HG02798 (cell line): ENCODE measurements around the gene SYK.
"Not testable (repeated sequence)": the region's sequence is repeated elsewhere in the genome, so short reads cannot be mapped to it uniquely, and the experiment has no call there.

Experiments
- ATAC-seq: cut with Tn5 transposase; IDR thresholded peaks from one replicate; pipeline ENCODE4 v1.9.1; 2021; ENCODE audit warnings: mild to moderate bottlenecking; ENCODE audit not compliant: unreplicated experiment, poor library complexity

Gene SYK

DNA sequence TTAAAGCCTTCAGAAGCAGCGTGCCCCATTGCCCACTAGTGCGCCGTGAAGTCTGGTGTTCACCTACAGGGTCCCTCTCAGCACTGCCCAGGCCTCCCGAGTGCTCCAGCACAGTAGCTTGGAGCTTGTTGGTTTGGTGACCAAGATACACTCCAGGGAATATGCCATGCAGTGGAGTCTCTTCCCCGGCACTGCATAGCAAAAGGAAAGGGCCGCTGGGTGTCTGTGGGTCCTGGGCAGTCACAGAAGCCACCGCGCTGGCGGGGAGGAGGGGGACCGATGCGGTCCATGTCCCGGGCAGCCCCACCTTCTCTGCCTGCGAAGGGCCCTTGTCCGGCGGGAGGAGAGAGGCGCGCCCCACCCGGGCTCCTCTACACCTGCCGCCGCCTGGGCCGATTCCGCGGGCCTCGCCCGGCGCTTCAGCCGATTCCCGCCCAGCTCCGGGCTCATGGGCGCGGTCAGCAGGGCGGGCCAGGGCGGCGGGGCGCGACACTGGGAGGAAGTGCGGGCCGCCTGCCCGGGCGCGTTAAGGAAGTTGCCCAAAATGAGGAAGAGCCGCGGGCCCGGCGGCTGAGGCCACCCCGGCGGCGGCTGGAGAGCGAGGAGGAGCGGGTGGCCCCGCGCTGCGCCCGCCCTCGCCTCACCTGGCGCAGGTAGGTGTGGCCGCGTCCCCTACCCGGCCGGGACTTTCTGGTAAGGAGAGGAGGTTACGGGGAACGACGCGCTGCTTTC lies at the start of gene SYK:
Gene SYK, plus strand, starts transcription at position 579 of the 732 bp plus-strand sequence. CDS start 42,080 bp downstream, outside the sequence.
- ATAC-seq: peak; percentile 44

DNA sequence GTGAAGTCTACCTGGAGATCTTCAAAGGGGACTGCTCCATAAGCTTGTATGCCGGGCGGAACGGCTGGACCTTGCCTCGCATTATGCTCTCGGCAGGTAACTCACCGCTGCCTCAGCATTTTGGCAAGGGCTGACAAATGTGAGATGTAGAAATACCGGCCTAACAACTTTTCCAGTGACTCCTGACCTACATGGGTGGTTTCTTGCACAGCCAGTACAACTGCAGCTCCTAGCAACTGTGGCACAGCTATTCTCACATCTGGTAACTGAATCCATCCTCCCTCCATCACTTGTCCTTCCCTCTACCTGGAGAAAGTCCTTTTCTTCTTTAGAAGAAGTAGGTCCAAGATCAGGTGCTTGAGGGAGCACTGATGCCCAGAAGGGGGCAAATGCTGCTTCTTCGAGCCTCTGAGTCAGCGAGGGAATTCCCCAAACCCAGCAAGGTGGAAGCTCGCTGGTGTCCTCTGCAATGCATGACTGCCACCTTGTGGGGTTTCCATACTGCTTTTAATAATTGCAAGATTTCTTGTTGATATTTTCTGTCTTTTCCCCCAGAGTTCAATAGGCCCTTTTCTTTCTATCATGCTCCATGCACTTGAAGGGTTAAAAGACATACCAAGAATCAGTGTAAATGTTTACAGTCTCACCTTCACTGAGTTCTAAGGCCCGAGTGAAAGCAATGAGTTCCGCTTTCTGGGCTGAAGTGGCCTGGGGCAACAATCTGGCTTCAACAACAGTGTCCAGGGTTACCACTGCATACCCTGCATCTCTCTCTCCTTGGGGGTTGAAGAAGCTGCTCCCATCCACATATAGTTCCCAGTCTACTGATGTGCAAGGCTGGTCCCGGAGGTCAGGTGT lies 45.9 kb upstream of the SYK start:
- not testable (repeated sequence) for ATAC-seq

DNA sequence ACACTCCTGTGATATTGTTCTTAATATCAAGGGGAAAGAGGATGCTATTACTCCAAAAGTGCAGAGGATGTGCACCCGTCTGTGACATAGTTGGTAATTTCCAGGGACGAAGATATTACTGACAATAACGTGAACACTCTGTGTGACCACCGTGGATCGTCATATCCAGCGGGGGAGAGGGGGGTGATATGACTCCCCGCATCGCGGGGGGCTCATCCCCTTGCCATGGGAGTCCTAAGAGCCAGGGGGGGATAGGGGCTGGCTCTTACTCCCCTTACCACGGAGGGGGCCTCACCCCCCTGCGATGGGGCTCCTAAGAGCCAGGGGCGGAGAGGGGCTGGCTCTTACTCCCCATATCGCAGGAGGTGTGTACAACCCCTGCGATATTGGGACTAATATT lies 41.0 kb upstream of the SYK start:
- ATAC-seq: not testable (repeated sequence)

DNA sequence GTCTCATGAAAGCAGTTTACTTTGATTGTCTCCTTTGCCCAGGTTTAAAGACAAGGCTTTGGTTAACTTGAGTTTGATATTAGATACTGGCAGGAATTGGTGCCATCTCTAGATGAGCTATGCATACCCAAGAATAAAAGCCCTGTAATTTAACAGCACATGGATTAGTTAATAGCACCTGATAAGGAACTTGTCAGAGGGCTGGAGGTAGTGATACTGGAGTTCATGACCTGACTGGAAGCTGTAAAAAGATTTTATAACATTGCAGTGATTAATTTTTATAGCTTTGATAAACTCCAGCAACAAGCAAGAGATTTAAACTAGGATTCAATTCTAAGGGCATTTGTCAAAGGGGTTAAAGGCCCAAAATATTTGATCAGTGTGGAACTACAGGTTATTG lies 34.9 kb upstream of the SYK start:
- no peak for ATAC-seq

DNA sequence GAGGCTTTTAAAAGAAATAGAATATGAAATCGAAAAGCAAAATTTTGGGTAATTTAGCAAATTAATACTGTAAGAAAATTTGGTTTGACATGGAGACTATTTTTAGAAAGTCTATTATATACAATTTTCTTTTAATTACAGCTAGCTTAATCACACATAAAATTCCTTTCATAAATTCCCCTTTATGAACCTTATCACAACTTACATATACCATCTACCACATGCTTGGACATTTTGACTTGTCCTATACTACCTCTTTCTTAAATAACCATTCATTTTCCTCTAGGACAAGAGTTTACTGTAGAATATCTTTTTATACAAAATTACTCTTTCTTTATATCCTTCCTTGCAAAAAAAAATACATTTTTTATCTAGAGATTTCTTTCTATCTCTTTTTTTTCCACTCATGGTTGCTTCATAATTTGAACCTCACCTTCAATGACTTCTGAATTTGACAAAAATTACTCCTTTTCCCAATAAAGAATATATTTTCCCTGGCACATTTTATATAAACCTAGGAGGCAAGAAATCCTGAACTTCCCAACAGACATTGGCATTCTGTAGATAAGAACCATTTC lies 34.0 kb upstream of the SYK start:
- no peak for ATAC-seq

DNA sequence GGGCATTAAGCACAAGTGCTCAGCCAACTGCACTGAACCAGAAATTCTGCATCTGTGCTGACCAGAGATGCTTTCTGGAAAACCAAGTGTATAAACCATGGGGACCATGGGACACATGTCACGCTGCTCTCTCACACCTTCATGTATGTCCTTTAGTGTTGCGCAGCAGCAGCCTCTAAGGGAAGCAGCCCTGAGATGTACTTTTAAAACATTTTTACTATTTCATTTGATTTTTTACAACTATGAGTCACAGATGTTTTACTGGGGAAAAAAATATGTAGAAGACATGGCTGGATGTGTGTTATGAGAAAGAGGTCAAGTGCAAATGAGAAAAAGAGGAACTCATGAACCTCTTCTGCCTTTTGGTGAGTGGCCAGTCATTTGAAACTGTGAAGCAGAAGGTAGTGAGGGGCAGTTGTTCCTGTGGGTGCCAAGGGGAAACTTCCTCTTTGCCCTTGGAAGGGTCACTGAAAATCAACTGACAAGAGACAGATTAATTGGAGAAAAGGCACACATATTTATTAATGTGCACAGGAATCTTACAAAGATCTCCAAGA lies 31.4 kb upstream of the SYK start:
- peak; percentile 34 for ATAC-seq

DNA sequence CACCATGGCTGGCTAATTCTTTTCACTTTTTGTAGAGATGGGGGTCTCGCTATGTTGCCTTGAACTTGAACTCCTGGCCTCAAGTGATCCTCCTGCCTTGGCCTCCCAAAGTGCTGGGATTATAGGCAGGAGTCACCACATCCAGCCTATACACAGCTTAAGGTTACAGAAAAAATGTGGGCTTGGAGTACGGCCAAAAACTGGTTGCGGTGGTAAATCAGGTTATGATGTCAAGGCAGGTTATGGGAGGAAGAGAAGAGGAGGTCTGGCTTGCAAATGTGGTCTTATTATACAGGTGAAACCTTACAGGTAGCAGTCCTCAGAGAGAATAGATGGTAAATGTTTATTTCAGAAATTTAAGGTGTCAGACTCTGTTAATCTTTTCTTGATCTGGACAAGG lies 30.7 kb upstream of the SYK start:
- no peak for ATAC-seq

DNA sequence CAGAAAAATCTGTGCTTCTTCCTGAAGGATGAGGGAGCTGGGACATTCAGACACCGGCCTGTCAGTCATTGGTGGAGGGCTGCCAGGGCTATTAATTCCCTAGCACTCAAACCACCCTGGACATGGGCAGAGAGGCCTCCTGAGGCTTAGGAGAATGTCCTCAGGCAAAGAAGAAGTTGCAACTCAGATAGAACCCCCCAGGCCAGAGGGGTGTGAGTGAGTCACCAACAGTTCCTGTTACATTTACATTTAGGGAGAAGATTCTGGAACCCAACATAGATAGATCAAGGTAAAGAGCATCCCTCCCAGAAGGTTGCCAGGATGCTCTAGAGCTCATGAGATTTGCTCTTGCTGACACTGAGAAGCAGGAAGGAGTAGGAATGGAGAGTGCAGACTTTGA lies 29.2 kb upstream of the SYK start:
- ATAC-seq: no peak

DNA sequence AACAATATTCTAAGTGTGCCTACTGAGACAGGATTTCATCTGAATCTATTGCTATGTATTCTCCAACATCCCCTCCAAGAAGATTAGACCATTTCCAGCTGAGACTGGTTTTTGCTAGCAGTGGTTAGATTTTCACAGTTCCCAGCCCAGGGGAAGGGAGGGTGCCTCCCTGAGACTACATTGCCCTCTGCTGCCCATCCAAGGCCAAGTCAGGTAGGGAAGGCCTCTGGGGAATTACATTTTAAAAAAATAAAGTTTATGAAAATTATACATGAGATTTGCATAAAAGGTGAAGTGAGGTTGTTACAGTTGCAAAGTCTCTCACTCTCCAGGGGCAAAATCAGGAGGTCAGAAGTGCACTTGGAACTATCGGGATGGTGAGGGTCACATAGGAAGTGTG lies 28.0 kb upstream of the SYK start:
- no peak for ATAC-seq

DNA sequence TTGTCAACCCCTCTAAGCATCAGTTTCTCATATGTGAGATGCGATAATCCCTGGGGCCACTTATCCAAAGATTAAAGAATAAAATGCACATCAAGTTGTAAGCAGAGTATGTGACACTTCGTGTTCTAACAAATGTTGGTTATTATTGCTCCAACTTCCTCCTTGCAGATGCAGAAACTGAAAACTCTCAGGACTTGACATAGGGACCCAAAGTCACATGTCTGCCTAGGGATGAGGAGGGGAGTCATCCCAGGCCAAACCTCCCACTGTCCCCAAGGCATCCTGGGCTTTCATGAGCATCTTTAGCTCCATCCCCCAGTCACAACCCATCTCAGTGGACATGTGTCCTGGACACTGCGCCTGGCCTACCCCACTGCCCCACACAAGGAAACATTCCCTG lies 27.5 kb upstream of the SYK start:
- no peak for ATAC-seq

DNA sequence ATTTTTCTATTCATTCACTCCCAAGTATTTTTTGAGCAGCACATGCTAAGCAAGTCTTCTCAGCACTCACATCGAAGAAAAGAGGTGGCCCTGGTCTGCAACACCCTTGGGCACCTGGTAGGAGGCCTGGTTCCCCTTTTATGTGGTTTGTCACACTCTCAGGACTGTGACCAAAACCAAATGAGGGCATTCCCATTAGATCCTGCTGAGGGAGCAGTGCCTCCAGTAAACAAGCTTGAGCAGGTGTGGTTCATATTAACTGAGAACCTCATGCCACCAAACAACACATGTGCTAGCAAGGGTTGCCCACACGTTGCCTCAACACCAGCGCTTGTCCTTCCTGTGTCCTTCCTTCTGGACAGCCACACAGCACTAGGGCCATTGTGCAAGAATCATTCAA lies 26.9 kb upstream of the SYK start:
- peak; percentile 89 for ATAC-seq

DNA sequence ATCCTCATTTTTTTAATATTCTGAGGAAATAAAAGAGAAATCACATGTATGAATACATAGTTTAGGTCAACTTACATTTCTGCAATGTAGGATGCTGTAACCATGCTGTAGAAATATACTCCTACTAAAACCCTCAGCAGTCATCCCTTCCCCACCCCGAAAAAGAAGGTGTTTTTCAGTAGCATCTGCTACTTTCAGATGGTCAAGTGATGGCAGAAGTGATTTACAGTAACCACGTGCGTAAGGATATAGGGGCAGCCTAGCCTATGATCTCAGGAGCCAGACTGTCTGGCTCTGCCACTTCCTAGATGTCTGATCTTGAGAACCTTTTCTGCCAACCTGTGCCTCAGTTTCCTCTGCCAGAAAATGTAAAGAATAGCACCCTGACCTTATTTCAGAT lies 26.0 kb upstream of the SYK start:
- no peak for ATAC-seq

DNA sequence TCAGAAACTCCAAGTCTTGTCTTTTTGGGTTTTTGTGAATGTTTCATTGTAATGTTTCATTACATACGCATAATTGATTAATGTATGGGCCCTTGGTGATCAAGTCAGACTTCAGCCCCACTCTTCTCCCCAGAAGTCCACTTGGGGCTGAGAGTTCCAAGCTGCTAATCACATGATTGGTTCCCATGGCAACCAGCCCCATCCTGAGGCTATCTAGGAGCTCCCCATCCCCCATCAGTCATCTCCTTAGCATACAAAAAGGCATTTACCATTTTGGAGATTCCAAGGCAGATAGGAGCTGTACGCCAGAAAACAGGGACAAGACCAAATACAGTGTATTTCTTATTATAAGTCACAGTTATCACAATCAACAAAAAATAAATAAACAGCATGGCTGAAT lies 22.9 kb upstream of the SYK start:
- no peak for ATAC-seq

DNA sequence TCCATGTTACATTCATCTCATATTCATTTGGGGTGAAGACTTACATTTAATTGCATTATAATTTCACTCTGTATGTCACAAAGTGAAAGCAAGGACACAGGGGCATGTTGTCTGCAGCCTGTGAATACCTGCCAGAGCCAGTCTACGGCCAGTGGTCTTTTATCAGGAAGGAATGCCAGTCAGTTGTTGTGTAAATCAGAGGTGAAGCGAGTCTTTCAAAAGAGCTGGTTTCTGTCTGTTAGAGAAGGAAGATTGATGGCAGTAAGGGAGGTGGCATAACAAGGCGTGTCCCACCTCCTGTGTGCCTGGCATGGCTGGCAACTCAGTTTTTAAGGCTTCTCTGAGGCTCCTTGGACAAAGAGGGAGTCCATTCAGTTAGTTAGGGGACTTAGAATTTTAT lies 18.1 kb upstream of the SYK start:
- no peak for ATAC-seq

DNA sequence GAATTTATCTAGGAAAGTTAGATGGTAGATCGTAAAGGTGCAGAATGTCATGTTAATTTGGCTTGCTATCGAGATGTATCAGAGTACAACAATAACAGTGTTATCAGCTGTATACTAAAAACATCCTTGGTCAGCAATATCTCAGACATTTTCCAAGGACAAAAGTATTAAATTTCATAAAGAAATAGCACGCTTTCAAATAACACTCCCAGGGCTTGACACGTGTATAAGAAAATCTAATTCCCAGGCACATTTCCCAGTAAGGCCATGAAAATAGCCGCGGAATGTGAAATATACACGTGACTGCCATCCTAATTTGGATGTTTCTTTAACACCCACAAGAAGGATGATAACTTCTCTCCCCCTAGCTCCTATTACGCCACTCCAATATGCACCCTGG lies 17.7 kb upstream of the SYK start:
- ATAC-seq: no peak

DNA sequence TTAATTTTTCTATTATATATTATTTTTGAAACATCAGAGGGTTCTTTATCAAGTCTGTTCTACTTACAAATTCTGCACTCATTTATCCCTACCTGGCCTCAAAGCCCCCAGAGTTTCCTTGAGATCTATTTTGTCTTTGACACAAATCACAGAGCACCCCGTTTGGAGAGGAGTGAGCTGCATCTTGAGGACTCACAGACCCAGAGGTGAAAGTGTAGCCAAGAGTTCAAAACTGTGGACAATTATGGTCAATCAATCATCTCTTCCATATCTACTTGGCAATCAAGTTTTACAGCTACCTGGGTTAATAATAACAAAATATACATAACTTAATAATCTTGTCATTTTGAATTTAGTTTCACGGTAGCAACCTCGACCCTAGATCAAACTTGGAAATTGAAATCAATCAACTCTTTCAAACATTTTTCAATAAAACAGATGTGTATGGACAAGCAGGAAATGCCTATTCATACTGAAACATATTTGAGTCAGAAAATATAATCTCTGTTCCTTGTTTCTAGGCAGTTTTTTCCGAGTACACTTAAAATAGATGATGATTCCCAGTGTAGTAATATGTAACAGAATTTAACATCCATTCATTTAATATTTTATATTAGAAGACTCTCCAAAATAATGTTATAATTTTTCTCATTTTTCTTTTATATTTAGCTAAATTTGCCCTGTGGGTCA lies 13.7 kb upstream of the SYK start:
- no peak for ATAC-seq

DNA sequence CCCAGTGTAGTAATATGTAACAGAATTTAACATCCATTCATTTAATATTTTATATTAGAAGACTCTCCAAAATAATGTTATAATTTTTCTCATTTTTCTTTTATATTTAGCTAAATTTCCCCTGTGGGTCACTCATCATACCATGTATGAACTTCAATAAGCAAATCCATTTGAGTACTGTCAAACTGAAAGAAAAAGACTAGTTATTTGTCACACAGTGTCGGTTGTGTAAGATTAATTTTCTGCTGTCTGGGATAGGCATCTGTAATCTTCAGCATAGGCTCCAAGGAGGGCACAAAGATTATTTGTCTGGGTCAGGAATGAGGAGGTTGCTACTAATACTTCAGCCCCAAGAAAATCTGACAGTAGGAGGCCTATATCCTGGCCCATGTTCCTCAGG lies 13.1 kb upstream of the SYK start:
- ATAC-seq: not testable (repeated sequence)

DNA sequence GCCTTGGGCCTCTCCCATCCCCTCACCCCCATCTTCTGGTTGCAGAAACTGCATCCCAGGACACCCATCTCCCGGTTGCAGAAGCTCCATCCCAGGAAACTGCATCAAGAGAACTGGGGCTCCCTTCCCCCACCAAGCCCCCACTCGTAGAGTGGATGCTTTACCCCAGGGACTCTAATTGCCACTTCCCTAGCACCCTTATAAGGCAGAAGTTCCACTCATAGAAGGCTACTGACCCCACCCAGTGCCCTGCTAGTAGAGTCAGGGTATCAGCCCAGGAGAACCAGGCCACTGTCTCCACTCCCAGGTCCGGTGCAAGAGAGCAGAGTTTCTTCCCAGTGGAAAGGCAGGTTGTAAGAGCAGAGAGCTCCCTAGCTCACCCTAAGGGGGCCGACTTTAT lies 12.2 kb upstream of the SYK start:
- ATAC-seq: no peak

DNA sequence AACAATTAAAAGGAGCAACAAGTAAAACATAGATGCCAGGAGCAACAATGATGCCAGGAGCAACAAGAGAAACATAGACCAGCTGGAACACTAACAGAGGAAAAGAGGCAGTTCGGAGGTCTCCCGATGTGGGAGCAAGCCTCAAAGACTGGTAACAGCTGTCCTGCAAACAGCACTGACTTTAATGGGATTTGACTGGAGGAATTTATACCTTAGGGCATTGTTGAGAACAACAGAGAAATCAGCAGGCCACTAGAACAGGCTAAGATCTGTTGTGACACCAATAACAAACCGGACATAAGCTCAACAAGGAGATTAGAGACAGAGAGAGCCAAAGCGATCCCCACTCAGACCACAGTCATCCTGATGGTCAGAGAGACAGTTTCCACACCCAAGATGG lies 11.8 kb upstream of the SYK start:
- no peak for ATAC-seq

DNA sequence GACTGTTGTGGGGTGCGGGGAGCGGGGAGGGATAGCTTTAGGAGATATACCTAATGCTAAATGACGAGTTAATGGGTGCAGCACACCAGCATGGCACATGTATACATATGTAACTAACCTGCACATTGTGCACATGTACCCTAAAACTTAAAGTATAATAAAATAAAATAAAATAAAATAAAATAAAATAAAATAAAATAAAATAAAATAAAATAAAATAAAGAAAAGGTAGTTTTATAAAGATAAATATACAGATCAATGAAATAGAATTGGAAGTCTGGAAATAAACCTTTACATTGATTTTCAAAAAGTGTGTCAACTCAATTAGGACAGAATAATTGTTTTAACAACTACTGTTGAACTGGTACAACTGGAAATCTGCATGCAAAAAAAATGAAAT lies 8.6 kb upstream of the SYK start:
- not testable (repeated sequence) for ATAC-seq

DNA sequence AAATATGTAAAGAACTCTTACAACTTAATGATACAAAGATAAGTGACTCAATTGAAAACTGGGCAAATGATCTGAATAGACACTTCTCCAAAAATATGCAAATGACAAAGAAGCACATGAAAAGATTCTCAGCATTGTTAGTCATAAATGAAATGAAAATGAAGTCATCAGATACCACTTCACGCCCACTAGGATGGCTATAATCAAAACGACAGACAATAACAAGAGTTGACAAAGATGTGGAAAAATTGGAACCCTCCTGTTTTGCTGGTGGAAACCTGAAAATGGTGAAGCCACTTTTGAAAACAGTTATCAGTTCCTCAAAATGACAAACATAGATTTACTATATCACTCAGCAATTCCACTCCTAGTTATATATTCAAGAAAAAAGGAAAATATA lies 7.9 kb upstream of the SYK start:
- ATAC-seq: no peak
